Bronchial epithelial cell (primary cell): ENCODE measurements around the gene MBD3L2B. TPM values are rescaled to one million over a fixed set of nuclear protein-coding genes. Genes with fewer than 3 reads are reported as not detected.

Source experiments
- DNase-seq: peaks from one replicate; pipeline ENCODE4 v3.0.0-alpha.2; 2010; ENCODE audit warnings: low read depth
- FAIRE-seq: peaks from 2 replicates; lab custom pipeline; 2011; peaks lifted over from hg19 to GRCh38; lab: Jason Lieb, UNC
- H3K27me3 ChIP-seq: 2 replicates; pipeline ENCODE4 v1.5.1; 2011; ENCODE audit warnings: low read length; ENCODE audit not compliant: control insufficient read depth, insufficient read depth
- H3K36me3 ChIP-seq: 2 replicates; pipeline ENCODE4 v1.5.1; 2011; ENCODE audit warnings: low read length; ENCODE audit not compliant: control insufficient read depth, insufficient read depth
- H3K4me3 ChIP-seq: 2 replicates; pipeline ENCODE4 v1.5.1; 2011; ENCODE audit warnings: mild to moderate bottlenecking, low read depth, low read length, control low read depth
- total RNA-seq: library from RNA; depleted of rRNA; stranded (reverse); fragments of >200 nt; gene quantifications from 2 replicates; pipeline ENCODE4 v1.2.1, GENCODE V29; 2014
- TF ChIP-seq, protein P1 (sequence below): IDR thresholded peaks from 2 replicates; pipeline ENCODE4 v1.5.1; 2011; ENCODE audit warnings: mild to moderate bottlenecking, moderate library complexity, low read length, control low read depth, inconsistent platforms; ENCODE audit not compliant: insufficient read depth, severe bottlenecking

The MBD3L2B gene
- total RNA-seq, 1 donor from 2014 or later = not detected

DNA sequence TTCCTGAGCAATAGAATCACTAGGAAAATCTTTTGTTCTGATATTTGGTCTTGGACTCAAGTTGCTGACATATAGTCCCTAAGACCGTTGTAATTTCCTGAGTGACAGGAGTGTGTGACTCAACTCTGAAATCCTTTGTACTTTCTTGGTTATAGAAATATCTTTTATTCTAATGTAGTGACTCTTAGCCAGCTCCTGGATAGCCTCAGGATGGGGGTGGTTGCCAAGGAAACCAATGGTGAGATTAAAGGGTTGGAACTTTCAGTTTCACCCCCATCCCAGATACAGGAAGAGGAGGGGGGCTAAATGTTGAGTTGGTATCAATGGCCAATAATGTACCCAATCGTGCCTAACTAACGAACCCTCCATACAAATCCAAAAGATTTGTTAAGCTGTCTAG lies 41.8 kb downstream of the MBD3L2B start:
- Histone ChIP-seq H3K4me3 (no peak overlapping the region), H3K27me3 (no peaks in the 10 kb centered on the region), H3K36me3 (no peaks in the 10 kb centered on the region)
- TF ChIP-seq, protein P1, sequence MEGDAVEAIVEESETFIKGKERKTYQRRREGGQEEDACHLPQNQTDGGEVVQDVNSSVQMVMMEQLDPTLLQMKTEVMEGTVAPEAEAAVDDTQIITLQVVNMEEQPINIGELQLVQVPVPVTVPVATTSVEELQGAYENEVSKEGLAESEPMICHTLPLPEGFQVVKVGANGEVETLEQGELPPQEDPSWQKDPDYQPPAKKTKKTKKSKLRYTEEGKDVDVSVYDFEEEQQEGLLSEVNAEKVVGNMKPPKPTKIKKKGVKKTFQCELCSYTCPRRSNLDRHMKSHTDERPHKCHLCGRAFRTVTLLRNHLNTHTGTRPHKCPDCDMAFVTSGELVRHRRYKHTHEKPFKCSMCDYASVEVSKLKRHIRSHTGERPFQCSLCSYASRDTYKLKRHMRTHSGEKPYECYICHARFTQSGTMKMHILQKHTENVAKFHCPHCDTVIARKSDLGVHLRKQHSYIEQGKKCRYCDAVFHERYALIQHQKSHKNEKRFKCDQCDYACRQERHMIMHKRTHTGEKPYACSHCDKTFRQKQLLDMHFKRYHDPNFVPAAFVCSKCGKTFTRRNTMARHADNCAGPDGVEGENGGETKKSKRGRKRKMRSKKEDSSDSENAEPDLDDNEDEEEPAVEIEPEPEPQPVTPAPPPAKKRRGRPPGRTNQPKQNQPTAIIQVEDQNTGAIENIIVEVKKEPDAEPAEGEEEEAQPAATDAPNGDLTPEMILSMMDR = no peak
- FAIRE-seq = no peak
- DNase-seq = no peak

DNA sequence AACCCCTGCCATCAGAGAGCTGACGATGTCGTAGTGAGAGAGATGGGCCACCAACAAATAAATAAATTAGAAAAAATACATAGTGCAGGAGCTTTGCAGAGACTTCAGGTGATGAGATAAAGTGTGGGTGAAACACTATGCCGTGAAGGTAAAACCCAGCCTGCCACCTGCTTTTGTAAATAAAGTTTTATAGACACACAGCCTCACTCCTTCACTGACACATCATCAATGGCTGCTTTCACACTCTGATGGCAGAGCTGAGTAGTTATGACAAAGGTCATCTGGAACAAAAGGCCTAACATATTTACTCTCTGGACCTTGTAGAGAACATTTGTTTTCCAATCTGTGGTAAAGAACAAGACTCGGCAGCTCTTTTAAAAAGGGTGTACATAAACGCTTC lies 45.0 kb downstream of the MBD3L2B start:
- no peaks in the 10 kb centered on the region for H3K36me3 ChIP-seq
- FAIRE-seq (no peak), DNase-seq (no peak)
- H3K4me3 ChIP-seq = no peak overlapping the region
- no peaks in the 10 kb centered on the region for H3K27me3 ChIP-seq
- TF ChIP-seq, protein P1 = no peak

DNA sequence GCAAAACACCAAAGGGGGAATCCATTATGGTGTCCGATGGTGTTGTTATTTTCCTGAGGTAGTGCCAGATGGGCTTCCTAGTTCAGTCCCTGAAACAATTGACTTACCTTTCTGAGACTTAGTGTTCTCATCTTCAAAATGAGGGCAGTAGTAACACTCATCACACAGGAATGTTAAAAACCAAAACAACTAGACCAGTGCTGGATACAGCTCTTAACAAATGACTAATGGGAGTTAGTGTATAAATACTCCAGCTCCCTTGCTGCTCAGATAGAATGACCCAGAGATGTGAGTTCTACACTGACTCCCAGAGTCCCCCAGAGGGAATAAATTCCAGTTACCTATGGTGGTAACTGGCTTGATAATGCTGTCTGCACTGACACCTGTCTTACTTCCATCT lies 49.9 kb downstream of the MBD3L2B start:
- Histone ChIP-seq H3K36me3 (no peaks in the 10 kb centered on the region), H3K4me3 (no peak overlapping the region), H3K27me3 (no peaks in the 10 kb centered on the region)
- TF ChIP-seq, protein P1 = no peak
- DNase-seq (peak; percentile 41), FAIRE-seq (no peak)

DNA sequence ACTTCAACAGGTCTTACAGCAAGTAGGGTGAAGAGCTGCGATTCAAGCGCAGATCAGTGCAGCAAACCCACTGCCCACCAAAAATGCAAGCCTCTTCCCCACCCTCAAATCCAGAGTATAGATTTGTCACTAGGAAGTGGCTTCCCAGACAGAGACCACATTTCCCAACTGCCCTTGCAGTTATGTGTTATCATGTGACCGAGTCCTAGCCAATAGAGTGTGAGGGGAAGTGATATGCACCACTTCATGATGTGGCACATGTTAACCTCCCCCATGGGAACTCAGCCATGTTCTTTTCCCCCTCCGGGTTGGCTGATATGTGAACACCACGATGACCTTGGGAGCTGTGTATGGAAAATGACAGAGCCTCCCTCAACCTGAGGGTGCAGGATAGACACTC lies 50.8 kb downstream of the MBD3L2B start:
- DNase-seq (no peak), FAIRE-seq (no peak)
- H3K27me3 ChIP-seq = no peaks in the 10 kb centered on the region
- no peak overlapping the region for H3K4me3 ChIP-seq
- TF ChIP-seq, protein P1 = no peak
- no peaks in the 10 kb centered on the region for H3K36me3 ChIP-seq

DNA sequence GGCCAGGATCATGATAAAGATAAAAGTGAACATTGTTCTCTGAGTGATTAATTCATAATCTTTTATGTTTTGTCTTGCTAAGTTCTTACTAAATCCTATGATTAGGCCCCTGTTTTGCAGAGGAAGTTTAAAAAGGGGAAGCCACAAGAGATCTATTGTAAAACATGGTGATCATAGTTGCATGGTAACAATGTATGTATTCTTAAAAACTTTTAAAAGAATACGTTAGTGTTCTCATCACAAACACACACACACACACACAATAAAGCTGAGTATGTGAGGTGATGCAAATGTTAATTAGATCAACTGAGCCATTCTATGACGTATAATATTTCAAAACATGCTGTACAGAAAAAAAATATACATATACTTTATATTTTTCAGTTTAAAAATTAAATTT lies 51.2 kb downstream of the MBD3L2B start:
- no peaks in the 10 kb centered on the region for H3K27me3 ChIP-seq
- DNase-seq (no peak), FAIRE-seq (no peak)
- H3K36me3 ChIP-seq = no peaks in the 10 kb centered on the region
- TF ChIP-seq, protein P1 = no peak
- H3K4me3 ChIP-seq = no peak overlapping the region

DNA sequence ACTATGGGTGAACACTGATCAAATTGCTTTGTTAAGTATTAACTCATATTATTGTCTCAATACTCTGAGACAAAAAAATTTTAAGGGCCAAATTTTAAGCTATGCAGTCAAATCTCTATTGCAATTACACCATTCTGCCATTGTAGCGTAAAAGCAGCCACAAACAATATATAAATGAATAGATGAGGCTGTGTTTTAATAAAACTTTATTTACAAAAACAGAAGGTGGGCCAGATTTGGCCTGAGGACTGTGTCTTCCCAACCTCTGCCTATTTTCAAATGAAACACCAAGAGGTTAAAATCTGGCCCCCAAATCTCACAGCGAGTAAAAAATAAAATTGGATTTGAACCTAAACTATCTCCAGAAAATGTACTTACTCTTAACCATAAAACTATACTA lies 51.7 kb downstream of the MBD3L2B start:
- FAIRE-seq (no peak), DNase-seq (no peak)
- H3K27me3 ChIP-seq = no peaks in the 10 kb centered on the region
- H3K4me3 ChIP-seq = no peak overlapping the region
- TF ChIP-seq, protein P1 = no peak
- no peaks in the 10 kb centered on the region for H3K36me3 ChIP-seq
